ENCODE results near the gene TMEM80. TPM values are rescaled to one million over a fixed set of nuclear protein-coding genes. Genes with fewer than 3 reads are reported as not detected.

TMEM80 gene
- total and polyA plus RNA-seq, 9 of the 15 experiments (the other 6 are each of a cell fraction or from before 2014, with no cell fraction given): 5.1 to 30.1 (median 12.4) TPM

GRCh38 chr11:705646-706438 is 10.2 kb downstream of the TMEM80 start, which contains the start of gene EPS8L2 (continued):
- no peak for TF ChIP-seq MYBL2 (IDR thresholded peaks at IDR 0.05; ENCODE audit: low read depth)
- TF ChIP-seq MYBL2 (CRISPR knock-in tag; IDR thresholded peaks at IDR 0.05; ENCODE audit: borderline replicate concordance): no peak
- no peak for TF ChIP-seq CTBP1 (IDR thresholded peaks at IDR 0.05; ENCODE audit: borderline replicate concordance)
- TF ChIP-seq RAD21 (CRISPR knock-in tag; conservative IDR thresholded peaks at IDR 0.05 in 1 of 2, IDR thresholded peaks at IDR 0.05 in 1 of 2): no peak
- no peak for TF ChIP-seq BMI1 (IDR thresholded peaks at IDR 0.05; ENCODE audit: low read length)
- peak; percentile 49; the same call in 1 of the 2 replicates for TF ChIP-seq ZBTB7A (IDR thresholded peaks at IDR 0.05; ENCODE audit: borderline replicate concordance, control insufficient read depth, low read depth, low read length)
- no peak for TF ChIP-seq ZC3H11A (IDR thresholded peaks at IDR 0.05; ENCODE audit: low read depth, low read length)
- TF ChIP-seq ESRRB (CRISPR knock-in tag; IDR thresholded peaks at IDR 0.05; ENCODE audit: borderline replicate concordance): no peak
- no peak for TF ChIP-seq ZNF408 (CRISPR knock-in tag; IDR thresholded peaks at IDR 0.05; ENCODE audit: low read depth)
- no peak for TF ChIP-seq ZNF12 (CRISPR knock-in tag; IDR thresholded peaks at IDR 0.05)
- TF ChIP-seq POLR2G (IDR thresholded peaks at IDR 0.05; ENCODE audit: low read depth, low read length): peak; percentile 46
- TF ChIP-seq PURB (CRISPR knock-in tag; IDR thresholded peaks at IDR 0.05; ENCODE audit: low read depth): no peak
- peak; percentile 10 for TF ChIP-seq RBBP5 (IDR thresholded peaks at IDR 0.05; ENCODE audit: borderline replicate concordance, insufficient read depth, low read length, poor library complexity, severe bottlenecking)
- no peak for TF ChIP-seq HDAC2 (IDR thresholded peaks at IDR 0.05)
- no peak for TF ChIP-seq PCBP2 (IDR thresholded peaks at IDR 0.05; ENCODE audit: low read depth, low read length, poor library complexity, severe bottlenecking)
- no peak for TF ChIP-seq ZNF263 (CRISPR knock-in tag; IDR thresholded peaks at IDR 0.05; ENCODE audit: borderline replicate concordance)
- TF ChIP-seq MEF2D (tag; conservative IDR thresholded peaks at IDR 0.05; ENCODE audit: low read depth): no peak
- TF ChIP-seq ZNF436 (CRISPR knock-in tag; IDR thresholded peaks at IDR 0.05): no peak
- TF ChIP-seq ELF4 (CRISPR knock-in tag; IDR thresholded peaks at IDR 0.05): no peak
- peak; percentile 21; the same call in 1 of the 2 replicates for TF ChIP-seq SAFB (IDR thresholded peaks at IDR 0.05; ENCODE audit: borderline replicate concordance, low read depth, low read length)
- no peak for TF ChIP-seq FOSL1 (tag; conservative IDR thresholded peaks at IDR 0.05)
- TF ChIP-seq TCF7L2 (IDR thresholded peaks at IDR 0.05; ENCODE audit: low read depth, low read length): no peak
- TF ChIP-seq NFIX (CRISPR knock-in tag; IDR thresholded peaks at IDR 0.05; ENCODE audit: low read depth): no peak
- TF ChIP-seq, protein P1, sequence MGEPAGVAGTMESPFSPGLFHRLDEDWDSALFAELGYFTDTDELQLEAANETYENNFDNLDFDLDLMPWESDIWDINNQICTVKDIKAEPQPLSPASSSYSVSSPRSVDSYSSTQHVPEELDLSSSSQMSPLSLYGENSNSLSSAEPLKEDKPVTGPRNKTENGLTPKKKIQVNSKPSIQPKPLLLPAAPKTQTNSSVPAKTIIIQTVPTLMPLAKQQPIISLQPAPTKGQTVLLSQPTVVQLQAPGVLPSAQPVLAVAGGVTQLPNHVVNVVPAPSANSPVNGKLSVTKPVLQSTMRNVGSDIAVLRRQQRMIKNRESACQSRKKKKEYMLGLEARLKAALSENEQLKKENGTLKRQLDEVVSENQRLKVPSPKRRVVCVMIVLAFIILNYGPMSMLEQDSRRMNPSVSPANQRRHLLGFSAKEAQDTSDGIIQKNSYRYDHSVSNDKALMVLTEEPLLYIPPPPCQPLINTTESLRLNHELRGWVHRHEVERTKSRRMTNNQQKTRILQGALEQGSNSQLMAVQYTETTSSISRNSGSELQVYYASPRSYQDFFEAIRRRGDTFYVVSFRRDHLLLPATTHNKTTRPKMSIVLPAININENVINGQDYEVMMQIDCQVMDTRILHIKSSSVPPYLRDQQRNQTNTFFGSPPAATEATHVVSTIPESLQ (CRISPR knock-in tag; IDR thresholded peaks at IDR 0.05): no peak
- no peak for TF ChIP-seq YBX1 (IDR thresholded peaks at IDR 0.05)
- TF ChIP-seq, protein P2, sequence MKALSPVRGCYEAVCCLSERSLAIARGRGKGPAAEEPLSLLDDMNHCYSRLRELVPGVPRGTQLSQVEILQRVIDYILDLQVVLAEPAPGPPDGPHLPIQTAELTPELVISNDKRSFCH (CRISPR knock-in tag; IDR thresholded peaks at IDR 0.05): no peak
- TF ChIP-seq, protein P2 (tag; IDR thresholded peaks at IDR 0.05): no peak
- TF ChIP-seq EWSR1 (IDR thresholded peaks at IDR 0.05; ENCODE audit: borderline replicate concordance, low read depth, partially characterized antibody): no peak
